Measurements from ENCODE around the gene BMP8B. TPM values are rescaled to one million over a fixed set of nuclear protein-coding genes. Genes with fewer than 3 reads are reported as not detected.
A peak's percentile ranks its signal among the peaks of the same experiment; 100 is the strongest.
"Not testable (repeated sequence)": the region's sequence is repeated elsewhere in the genome, so short reads cannot be mapped to it uniquely, and the experiment has no call there.

Gene BMP8B
- total RNA-seq, 1 experiment from 2014 or later: 2.4 TPM

DNA sequence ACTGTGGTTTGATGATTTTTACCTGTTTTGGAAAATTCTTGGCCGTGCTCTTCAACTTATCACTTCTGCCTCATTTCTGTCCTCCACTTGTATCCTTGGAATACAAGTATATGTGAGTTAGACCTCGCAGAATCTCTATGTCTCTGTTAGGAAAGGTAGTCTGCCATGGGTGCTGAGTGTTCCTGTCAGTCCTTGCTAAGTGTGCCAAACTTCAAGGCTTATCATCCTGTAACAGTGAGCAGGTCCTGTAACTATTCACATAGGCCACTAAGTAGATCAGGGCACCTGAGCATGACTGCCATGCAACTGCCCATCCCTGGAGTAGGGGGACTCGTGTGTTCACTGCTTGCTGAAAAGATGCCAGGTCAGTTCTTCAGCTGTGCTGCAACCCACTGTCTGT, 24.2 kb upstream of the BMP8B start:
- DNase-seq (ENCODE audit: low read depth): no peak

DNA sequence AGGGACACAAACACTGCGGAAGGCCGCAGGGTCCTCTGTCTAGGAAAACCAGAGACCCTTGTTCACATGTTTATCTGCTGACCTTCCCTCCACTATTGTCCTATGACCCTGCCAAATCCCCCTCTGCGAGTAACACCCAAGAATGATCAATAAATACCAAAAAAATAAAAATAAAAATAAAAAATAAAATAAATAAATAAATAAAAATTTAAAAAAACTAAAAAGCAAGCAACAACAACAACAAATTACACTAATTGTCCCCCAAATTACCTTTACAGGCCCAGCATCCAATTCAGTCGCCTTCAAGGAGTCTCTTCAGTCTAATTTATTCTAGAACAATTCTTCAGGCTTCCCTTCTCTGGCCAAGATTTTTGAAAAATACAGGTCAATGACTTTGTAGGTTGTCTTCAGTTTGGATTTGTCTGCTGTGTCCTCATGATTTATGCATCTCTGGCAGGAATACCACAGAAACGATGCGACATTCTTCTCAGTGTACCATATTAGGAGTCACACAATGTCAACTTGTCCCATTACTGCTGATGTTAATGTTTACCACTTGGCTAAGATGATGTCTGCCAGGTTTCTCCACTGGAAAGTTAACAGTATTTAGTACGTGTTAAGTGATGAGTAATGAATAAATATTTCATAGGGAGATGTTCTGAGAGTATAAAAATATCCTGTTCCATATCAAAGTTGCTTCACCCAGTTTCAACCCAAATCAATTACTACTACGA, 20.3 kb upstream of the BMP8B start:
- no peak for DNase-seq (ENCODE audit: low read depth)

DNA sequence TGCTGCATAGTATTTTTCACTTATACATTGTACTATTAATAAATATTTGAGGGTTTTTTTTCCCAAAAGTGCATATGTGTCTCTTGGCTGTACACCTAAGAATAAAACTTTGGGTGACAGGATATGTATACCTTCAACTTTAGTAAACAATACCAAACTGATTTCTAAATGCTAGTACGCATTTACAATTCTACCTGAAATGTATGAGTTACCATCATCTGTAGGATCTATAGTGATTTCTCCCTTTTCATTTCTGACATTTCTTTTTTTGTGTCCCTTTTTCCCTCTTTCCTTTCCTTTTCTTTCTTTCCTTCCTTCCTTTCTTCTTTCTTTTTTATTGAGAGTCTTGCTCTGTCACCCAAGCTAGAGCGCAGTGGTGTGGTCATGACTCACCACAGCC, 16.7 kb upstream of the BMP8B start:
- DNase-seq (ENCODE audit: low read depth): no peak

DNA sequence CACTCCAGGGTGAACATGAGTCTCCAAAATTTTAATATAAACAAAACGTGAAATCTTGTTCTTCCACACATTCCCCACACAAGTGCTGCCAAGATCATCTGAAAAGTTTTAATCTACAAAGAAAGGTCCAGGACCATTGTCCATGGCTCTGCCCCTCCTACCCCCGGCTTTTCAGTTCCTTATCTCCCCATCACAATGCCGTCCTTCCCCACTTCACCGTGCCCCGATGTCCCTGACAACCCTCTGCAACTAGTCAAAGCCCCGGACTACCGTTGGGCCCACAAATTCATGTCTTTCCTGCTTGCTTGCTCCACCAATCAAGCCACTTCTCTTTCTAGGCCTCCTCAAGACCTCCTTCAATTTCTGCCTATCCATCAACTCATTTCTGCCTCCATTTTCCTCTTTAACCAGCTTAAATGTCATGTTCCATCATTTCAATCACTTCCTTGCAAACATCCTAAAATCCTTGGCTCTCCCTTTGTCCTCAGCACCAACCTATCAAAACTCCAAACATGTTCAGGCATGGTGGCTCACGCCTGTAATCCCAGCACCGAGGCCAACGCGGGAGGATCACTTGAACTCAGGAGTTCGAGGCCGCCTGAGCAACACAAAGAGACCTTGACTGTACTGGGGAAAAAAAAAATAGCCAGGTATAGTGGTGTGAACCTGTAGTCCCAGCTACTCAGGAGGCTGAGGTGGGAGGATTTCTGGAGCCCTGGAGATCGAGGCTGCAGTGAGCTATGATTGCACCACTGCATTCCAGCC, 14.0 kb upstream of the BMP8B start:
- DNase-seq (ENCODE audit: low read depth): no peak

DNA sequence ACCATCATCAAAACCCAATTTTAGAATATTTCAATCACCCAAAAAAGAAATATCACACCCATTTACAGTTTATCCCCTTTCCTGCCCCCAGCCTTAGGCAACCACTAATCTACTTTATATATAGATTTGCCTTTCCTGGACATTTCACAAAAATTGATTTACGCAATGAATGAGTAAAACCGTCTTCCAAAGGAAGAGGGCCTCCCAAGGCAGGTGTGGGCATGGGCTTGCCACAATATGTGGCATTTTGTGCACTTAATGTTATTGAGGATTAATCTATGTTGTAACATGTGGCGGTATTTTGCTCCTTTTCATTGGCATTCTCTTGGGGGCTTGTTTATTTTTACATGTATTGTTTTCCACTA, 11.8 kb upstream of the BMP8B start:
- no peak for DNase-seq (ENCODE audit: low read depth)

DNA sequence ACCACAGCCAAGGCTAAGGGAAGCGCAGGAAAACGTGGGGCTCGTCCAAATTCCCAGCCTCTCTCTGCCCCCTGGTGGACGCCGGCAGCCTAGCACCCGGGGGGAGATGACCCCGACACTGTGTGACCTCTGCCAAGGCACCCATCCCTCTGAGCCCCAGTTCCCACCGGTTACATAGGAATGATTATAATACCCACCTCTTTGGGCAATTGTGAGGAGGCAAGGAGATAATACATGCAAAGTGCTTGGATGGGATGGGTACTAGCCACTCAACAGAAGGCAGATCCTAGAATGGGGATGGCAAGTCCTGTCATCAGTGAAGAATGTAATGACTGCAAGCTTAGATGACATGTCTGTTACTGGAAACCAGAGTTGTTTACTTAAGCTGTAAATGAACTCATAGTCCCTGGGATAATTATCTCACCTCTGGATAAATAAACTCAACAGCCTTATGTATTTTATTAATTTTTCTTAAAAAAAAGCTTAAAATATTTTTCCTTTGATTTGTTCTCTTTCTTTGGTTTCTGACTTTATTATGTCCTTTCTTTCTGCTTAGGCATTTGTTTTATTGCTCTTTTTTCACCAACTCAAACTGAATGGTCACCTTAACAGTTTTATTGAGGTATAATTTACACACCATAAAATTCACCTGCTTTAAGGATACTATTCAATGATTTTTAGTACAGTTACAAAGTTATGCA, 11.3 kb upstream of the BMP8B start:
- peak; percentile 57 for DNase-seq (ENCODE audit: low read depth)

DNA sequence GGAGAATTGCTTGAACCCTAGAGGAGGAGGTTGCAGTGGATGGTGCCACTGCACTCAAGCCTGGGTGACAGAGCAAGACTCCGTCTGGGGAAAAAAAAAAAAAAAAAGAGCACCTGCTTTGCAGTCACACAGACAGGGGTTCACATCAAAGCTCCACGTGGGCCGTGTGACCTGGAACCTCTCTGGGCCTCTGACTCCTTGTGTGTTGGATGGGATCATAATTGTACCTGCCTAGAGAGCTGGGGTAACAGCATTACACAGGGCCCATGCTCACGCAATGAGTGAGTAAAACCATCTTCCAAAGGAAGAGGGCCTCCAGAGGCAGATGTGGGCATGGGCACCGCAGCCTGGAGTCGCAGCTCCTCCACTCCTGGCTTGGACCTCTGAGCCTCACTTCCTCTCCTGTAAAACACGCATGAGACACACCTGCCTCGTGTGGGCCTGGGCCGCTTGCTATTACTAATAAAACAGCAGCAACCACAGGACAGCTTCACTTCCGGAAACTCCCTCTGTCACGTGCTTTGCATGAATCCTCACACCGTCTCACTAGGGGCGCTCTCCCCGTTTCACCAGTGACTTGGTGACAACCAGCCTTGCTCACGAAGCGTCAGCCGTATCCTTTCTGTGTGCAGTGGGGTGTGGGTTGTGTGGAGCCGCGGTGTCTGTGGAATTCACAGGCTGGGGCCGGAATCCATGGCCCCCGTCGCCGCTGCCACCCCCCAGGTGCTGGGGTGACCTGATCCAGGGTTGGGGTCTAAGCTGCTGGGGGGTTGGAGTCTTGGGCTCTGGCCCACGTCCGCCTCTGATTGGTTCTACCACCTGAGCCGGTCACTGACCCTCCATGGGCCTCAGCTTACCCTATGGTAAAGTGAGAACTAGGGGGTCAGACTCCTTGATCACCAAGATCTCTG, 10.4 kb upstream of the BMP8B start:
- DNase-seq (ENCODE audit: low read depth): peak; percentile 73

DNA sequence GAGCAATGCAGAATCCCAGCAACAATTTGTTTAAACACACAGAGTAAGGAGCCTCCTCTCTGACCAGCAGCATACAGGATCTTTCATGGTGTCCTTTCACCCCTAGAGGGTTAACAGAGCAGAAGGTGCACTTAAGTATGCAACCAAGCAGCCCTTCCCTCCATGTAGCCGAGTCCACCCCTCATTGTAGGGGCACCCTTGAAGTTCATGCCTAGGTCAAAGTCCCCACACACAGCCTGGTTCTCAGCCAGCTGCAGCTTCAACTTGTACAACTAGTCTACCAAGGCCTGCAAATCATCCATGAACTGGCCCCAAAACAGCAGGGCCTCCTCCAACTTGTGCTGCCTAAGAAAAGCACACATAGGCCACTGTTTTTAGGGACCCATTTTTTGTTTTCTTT, 7.0 kb upstream of the BMP8B start:
- no peak for DNase-seq (ENCODE audit: low read depth)

DNA sequence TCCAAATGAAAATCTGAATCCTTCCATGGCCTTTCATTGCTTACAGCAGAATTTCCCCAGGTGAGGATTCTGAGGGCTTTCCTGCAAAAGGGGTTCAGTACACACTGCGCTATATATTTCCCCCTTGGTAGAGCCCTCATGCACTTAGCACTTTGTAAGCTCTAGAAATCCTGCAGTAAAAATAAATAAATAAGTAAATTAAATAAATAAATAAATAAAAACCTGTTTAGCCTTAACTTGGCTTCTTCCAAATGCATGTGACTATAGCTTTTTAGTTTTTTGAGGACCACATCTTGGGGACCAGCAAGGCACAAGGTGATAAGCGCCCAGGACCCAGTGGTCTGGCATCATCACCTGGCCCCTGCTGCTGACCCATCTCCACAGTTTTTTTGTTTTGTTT, 3.2 kb upstream of the BMP8B start:
- DNase-seq (ENCODE audit: low read depth): no peak

DNA sequence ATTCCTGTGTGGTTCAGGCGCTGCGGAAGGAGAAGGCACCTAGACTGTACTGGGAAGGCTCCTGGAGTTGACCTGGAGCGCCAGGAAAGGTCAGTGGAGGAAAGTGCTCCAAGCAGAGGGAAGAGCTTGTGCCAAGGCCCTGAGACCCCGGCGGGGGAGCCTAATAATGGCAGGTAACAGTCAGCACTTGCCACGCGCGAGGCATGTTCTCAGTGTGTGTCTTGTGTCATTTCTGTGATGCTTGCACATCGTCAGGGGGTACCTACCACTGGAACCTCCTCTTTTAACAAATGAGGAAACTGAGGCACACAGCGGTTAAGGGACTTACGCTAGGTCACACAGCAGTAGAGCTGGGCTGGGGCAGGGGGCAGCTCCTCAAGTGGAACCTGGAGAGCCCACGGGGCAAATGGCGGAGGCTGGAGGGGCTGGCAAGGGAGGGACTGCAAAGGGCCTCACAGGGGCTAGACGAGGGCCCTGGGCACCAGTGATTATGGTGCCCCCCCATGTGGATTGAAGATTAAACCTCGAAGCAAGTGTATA, 976 bp upstream of the BMP8B start:
- no peak for DNase-seq (ENCODE audit: low read depth)

DNA sequence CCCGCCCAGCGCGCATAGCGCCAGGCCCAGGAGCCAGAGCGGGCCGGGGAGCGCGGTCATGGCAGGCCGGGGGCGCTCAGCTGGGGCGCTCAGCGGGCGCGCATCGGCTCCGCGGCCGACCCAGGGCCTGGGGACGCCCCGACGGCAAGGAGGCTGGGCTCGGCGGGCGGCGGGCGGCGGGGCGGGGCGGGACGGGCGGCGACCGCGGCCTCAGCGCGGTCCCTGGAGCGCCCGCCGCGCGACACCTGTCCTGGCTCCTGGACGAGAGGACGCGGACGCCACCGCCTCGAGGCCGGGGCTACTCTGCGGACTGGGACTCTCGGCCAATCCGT, 273 bp downstream of the BMP8B start:
- no peak for DNase-seq (ENCODE audit: low read depth)

DNA sequence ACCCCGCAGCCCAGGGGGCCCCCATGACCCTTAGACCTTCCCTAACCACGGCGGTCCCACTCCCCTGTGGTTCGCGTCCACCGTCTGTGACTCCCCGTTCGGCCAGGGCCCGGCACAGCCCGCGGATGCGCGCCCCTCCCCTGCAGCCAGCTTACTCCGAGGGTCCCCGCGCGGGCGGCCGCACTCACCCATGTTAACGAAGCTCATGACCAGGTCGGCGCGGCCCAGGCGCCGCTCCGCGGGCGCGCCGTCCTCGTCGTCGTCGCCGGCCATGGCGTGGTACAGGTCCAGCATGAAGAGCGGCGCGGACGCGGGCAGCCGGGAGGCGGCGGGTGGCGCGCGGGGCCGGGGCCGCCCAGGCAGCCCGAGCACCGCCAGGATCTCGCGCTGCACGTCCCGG, 701 bp downstream of the BMP8B start:
- DNase-seq (ENCODE audit: low read depth): not testable (repeated sequence)

DNA sequence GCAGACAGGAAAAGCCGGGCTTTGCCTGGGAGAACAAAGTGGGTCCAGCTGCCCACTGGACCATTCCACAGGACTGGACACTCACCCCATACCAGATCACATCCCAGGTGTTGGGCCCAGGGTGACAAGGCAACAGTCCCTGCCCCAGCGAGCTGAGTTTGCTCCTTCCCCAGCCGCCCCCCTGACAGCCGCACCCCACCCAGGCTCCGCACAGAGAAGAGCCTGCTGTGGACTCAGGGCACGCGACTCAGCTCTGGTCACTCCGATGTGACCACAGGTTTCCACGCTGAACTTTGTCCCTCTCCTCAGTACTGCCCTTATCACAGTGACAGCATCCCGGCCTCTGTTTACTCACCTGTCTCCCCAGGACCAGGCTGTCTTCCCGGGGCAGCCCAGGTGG, 1.2 kb downstream of the BMP8B start:
- DNase-seq (ENCODE audit: low read depth): no peak

DNA sequence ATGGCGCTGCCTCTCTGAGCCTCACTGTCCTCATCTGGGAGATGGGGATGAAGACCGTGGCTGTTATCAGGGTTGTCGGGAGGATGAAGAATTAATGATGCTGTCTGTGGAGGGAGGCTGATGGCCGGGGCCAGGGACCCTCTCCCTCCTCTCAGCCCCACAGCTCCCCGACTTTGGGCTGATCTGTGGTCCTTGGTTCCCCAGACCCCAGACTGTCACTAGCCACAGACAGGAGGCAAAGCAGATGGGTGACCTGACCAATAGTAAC, 1.6 kb downstream of the BMP8B start:
- not testable (repeated sequence) for DNase-seq (ENCODE audit: low read depth)

DNA sequence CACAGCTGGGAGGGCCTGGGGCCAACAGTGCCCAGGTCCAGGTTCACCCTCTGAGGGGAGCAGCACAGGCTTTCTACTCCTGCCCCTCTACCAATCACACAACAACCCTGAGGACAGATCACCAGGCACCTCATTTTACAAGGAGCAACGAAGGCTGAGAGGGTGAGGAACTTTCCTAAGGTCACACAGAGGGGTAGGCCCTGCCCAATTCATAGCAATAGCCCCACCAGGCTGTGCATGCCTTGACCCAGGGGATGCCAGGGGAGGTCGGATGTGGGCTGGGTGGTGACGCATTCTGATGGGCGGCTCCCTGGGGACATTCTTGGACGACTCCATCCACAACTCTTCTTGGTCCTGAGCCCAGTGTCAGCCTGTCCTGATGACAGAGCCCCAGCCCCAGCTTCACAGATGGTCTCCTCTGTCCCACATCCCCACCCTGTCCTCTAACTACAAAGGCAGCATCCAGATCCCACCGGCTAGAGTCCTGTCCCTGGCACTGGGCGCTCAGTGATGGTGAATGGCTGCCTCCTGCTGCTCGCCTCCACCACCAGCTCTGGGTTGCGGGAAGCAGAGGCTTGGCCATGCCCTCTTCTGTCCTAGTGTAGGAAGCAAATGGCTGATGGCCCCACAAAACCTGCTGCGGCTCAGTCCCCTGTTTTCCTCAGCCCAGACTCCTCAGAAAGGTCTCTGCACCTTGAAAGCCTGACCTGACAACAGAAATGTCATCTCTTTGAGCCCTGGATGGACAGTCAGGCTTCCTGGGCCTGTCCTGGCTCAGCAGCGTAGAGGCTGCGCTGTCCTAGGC, 2.2 kb downstream of the BMP8B start:
- not testable (repeated sequence) for DNase-seq (ENCODE audit: low read depth)

DNA sequence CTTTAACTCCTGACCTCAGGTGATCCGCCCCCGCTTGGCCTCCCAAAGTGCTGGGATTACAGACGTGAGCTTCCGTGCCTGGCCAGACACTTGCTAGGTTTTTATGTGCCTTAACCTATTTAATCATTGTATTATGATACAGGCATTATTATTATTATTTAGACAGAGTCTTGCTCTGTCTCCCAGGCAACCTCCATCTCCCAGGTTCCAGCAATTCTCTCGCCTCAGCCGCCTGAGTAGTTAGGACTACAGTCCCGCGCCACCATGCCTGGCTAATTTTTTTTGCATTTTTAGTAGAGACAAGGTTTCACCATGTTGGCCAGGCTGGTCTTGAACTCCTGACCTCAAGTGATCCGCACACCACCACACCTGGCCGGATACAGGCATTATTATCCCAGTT, 6.0 kb downstream of the BMP8B start:
- DNase-seq (ENCODE audit: low read depth): not testable (repeated sequence)

DNA sequence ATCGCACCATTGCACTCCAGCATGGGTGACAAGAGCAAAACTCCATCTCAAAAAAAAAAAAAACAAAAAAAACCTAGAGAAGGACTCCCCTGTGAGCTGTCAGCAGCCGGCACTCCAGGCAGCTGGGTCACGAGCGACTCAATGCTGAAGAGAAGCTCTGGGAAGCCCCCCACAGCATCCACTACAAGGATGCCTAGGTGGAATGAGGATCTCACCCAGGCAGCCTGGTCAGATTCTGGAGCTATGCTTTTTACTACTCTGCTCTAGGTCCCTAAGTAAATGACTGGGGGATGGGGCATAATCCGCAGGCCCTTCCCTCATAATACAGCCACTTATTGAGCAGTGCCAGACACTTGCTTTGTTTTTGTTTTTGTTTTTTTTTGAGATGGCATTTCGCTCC, 6.6 kb downstream of the BMP8B start:
- no peak for DNase-seq (ENCODE audit: low read depth)

DNA sequence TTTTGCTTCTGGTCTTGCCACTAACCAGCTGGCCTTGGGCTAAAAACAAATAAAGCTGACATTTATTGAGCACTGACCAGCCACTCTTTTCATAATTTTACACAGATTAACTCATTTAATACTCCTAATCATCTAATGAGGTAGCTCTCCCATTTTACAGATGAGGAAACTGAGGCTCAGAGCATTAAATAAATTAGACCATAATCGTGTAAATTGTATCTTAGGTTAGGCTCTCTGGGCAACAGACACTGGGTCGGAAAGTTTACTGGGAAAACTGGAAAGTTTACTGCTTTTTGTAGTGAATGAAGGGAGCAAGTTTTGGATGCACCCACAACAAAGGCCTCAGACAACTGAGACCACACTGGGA, 7.3 kb downstream of the BMP8B start:
- no peak for DNase-seq (ENCODE audit: low read depth)

DNA sequence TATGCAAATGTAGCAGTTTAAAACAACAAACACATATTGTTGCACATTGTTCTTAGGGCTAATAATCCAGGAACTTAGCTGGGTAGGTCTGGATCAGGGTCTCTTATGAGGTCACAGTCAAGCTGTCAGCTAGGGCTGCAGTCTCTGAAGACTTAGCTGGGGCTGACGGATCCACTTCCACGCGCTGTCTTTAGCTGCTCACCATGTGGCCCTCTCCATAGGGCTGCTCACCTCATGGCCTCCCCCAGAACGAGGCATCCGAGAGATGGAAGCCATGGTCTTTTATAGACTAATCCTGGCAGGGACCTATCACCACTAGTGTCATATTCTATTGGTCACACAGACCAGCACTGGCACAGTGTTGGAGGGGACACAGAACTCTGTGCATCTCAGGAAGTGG, 8.8 kb downstream of the BMP8B start:
- DNase-seq (ENCODE audit: low read depth): no peak

DNA sequence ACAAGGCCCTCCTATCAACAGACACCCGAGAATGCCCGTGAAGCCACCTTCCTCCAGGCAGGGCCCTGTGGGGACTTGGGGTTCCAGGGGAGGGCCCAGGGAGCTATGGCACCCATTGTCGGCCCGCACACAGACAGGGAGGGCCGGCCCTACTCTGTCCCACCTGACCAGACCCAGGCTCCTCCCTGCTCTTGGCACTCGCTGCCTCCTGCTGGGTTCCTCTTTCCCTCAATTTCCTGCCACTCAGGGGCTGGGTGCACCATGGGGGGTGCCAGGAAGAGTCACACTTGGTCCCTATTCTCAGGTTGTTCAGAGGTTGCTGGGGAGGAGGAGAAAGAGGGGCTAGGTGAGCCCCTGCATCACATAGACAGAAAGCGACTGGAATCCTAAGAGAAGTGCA, 9.5 kb downstream of the BMP8B start:
- no peak for DNase-seq (ENCODE audit: low read depth)

DNA sequence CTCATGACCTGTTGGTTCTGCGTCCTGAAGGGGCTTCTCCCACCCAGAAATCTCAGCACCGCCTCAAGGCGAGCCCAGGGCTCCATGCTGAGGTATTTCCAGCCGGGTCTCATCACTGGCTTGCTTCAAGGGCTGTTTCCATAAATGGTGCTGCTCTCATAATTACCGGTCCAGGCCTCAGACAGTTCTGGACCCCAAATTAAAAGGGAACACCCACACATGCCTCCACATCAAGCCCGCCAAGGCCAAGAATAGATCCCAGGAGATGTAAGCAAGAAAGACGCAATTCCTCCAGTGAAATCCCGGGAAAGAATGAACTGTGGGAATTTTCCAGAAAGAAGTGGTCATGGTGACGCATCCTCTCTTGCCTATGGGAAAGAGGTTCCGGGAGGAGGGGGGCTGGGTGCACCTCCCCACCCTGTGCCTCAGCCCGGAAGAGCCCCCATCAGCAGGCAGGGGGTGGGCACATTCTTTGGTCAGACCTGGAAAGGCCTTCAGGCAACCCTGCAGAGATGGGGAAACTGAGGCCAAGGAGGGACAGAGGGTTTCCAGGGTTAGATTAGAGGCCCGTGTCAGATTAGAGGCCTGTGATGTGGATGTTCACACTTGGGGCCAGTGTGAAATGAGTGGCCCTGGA, 10.1 kb downstream of the BMP8B start:
- not testable (repeated sequence) for DNase-seq (ENCODE audit: low read depth)
